CD4-positive, alpha-beta memory T cell (primary cell): ENCODE data around the gene TTC7B. TPM values are rescaled to one million over a fixed set of nuclear protein-coding genes. Genes with fewer than 3 reads are reported as not detected.

Experiments used
- CTCF ChIA-PET: fragments of 350-600 bp; sonication (Branson Sonifier 250); formaldehyde crosslinking; loops from one replicate; lab custom pipeline; 2021; ENCODE audit warnings: inconsistent platforms; ENCODE audit not compliant: partially characterized antibody; lab: Charles Lee
- POLR2A ChIA-PET: fragments of 350-600 bp; sonication (Branson Sonifier 250); formaldehyde crosslinking; loops from one replicate; lab custom pipeline; 2021; ENCODE audit not compliant: partially characterized antibody; lab: Charles Lee
- DNase-seq, 5 donors: peaks; one replicate each; pipeline versions ENCODE4 v3.0.0 to v3.0.0-alpha.2; 2020 to 2022; ENCODE audit warnings: mixed read lengths in 1 of 5
- H3K27ac ChIP-seq: one replicate; pipeline ENCODE4 v1.7.0; 2013; ENCODE audit warnings: low read depth, low read length
- H3K27me3 ChIP-seq: 2 replicates; pipeline ENCODE4 v1.7.0; 2013; ENCODE audit warnings: mild to moderate bottlenecking, low read length, moderate library complexity; ENCODE audit not compliant: insufficient read depth
- H3K36me3 ChIP-seq: 2 replicates; pipeline ENCODE4 v1.7.0; 2013; ENCODE audit warnings: mild to moderate bottlenecking, low read length, moderate library complexity; ENCODE audit not compliant: insufficient read depth
- H3K4me1 ChIP-seq: 2 replicates; pipeline ENCODE4 v1.7.0; 2013; ENCODE audit warnings: mild to moderate bottlenecking, low read length, moderate library complexity; ENCODE audit not compliant: insufficient read depth
- H3K4me3 ChIP-seq, 2 donors: one replicate each; pipeline ENCODE4 v1.7.0; 2013; ENCODE audit warnings: low read length in 2 of 2, mild to moderate bottlenecking in 1 of 2
- H3K9me3 ChIP-seq, 2 donors: one replicate each; pipeline ENCODE4 v1.7.0; 2013; ENCODE audit warnings: low read length in 2 of 2, control low read depth in 1 of 2; ENCODE audit not compliant: control insufficient read depth in 1 of 2
- H3K27ac Mint-ChIP-seq, 7 donors: one replicate each; pipeline ENCODE4 v1.8.0; 2020 to 2021; ENCODE audit warnings: mixed read lengths in 7 of 7, mild to moderate bottlenecking in 6 of 7, inconsistent platforms in 3 of 7, moderate library complexity in 3 of 7
- H3K27me3 Mint-ChIP-seq, 2 donors: one replicate each; pipeline ENCODE4 v1.8.0; 2020 to 2021; ENCODE audit warnings: mixed read lengths in 2 of 2
- H3K36me3 Mint-ChIP-seq, 2 donors: one replicate each; pipeline ENCODE4 v1.8.0; 2020 to 2021; ENCODE audit warnings: mixed read lengths in 2 of 2, inconsistent platforms in 1 of 2, mild to moderate bottlenecking in 1 of 2
- H3K4me1 Mint-ChIP-seq, 4 donors: one replicate each; pipeline ENCODE4 v1.8.0; 2020 to 2021; ENCODE audit warnings: mixed read lengths in 4 of 4, mild to moderate bottlenecking in 1 of 4
- H3K4me3 Mint-ChIP-seq, 8 donors: one replicate each; pipeline ENCODE4 v1.8.0; 2020 to 2021; ENCODE audit warnings: mixed read lengths in 8 of 8, mild to moderate bottlenecking in 7 of 8, moderate library complexity in 6 of 8, inconsistent platforms in 3 of 8
- H3K9me3 Mint-ChIP-seq, 8 donors: one replicate each; pipeline ENCODE4 v1.8.0; 2020 to 2021; ENCODE audit warnings: mixed read lengths in 8 of 8, mild to moderate bottlenecking in 5 of 8, inconsistent platforms in 3 of 8, moderate library complexity in 1 of 8
- intact Hi-C: fragments of 100-400 bp; cut with micrococcal nuclease; formaldehyde crosslinking; loops from one replicate; pipeline ENCODE4 v1.15.1; 2023
- polyA plus RNA-seq, 2 donors: library from polyadenylated mRNA; unstranded; fragments of 300-500 nt; fragmentation: Illumina TruSeq; gene quantifications; one replicate each; pipeline ENCODE4 v1.2.3, GENCODE V29; 2021
- total RNA-seq, 2 experiments: library from RNA; stranded (reverse); gene quantifications; one replicate each; pipeline ENCODE4 v1.2.3, GENCODE V29; 2021

The TTC7B gene
- total and polyA plus RNA-seq, 4 experiments from 2014 or later = 0.30 to 1.9 (median 1.5) TPM; not detected in 1

- intact Hi-C loops = no loop called here
- no peaks in the 10 kb centered on the region for H3K4me1 Mint-ChIP-seq
Measured at GRCh38 chr14:90617961-90618360, 198.3 kb downstream of the TTC7B start.

GRCh38 chr14:90616881-90617280 is 199.3 kb downstream of the TTC7B start:
- H3K36me3 ChIP-seq = no peaks in the 10 kb centered on the region
- Mint-ChIP-seq H3K27ac (no peak overlapping the region), H3K36me3 (no peaks in the 10 kb centered on the region), H3K4me1 (no peaks in the 10 kb centered on the region), H3K9me3 (no peaks in the 10 kb centered on the region), H3K27me3 (no peaks in the 10 kb centered on the region), H3K4me3 (no peak overlapping the region)
- intact Hi-C loops = no loop called here
- no peaks in the 10 kb centered on the region for H3K4me1 ChIP-seq
- DNase-seq = no peak
- CTCF ChIA-PET = no interaction called here
- POLR2A ChIA-PET = no interaction called here
- H3K9me3 ChIP-seq = no peaks in the 10 kb centered on the region
- H3K27ac ChIP-seq = no peak overlapping the region
- no peak overlapping the region for H3K4me3 ChIP-seq
- no peaks in the 10 kb centered on the region for H3K27me3 ChIP-seq

More at GRCh38 chr14:90617961-90618360, 198.3 kb downstream of the TTC7B start:
- ChIA-PET POLR2A (no interaction called here), CTCF (no interaction called here)
- no peak for DNase-seq
- Histone ChIP-seq H3K4me3 (no peak overlapping the region), H3K4me1 (no peaks in the 10 kb centered on the region), H3K9me3 (no peaks in the 10 kb centered on the region), H3K27me3 (no peaks in the 10 kb centered on the region), H3K36me3 (no peaks in the 10 kb centered on the region), H3K27ac (no peak overlapping the region)
- Mint-ChIP-seq H3K36me3 (no peaks in the 10 kb centered on the region), H3K9me3 (no peaks in the 10 kb centered on the region), H3K4me3 (no peak overlapping the region), H3K27me3 (no peaks in the 10 kb centered on the region), H3K27ac (no peak overlapping the region)

GRCh38 chr14:90616313-90616712 is 199.9 kb downstream of the TTC7B start:
- Histone ChIP-seq H3K27ac (no peak overlapping the region), H3K9me3 (no peaks in the 10 kb centered on the region), H3K4me1 (no peaks in the 10 kb centered on the region), H3K27me3 (no peaks in the 10 kb centered on the region), H3K4me3 (no peak overlapping the region), H3K36me3 (no peaks in the 10 kb centered on the region)
- Mint-ChIP-seq H3K4me3 (no peak overlapping the region), H3K4me1 (no peaks in the 10 kb centered on the region), H3K27ac (no peak overlapping the region), H3K36me3 (no peaks in the 10 kb centered on the region), H3K27me3 (no peaks in the 10 kb centered on the region), H3K9me3 (no peaks in the 10 kb centered on the region)
- DNase-seq = no peak
- ChIA-PET CTCF (no interaction called here), POLR2A (no interaction called here)
- intact Hi-C loops = no loop called here

- Histone ChIP-seq H3K9me3 (no peaks in the 10 kb centered on the region), H3K4me3 (no peak overlapping the region), H3K27me3 (no peaks in the 10 kb centered on the region), H3K36me3 (no peaks in the 10 kb centered on the region), H3K27ac (no peak overlapping the region), H3K4me1 (no peaks in the 10 kb centered on the region)
- DNase-seq = no peak
- intact Hi-C loops = no loop called here
- CTCF ChIA-PET = no interaction called here
- H3K36me3 Mint-ChIP-seq = no peaks in the 10 kb centered on the region
- H3K27ac Mint-ChIP-seq = no peak overlapping the region
- no peak overlapping the region for H3K4me3 Mint-ChIP-seq
- H3K9me3 Mint-ChIP-seq = no peaks in the 10 kb centered on the region
- peaks cover 0 to 1% of the 10 kb centered on the region in 2 donors for H3K27me3 Mint-ChIP-seq
- no peaks in the 10 kb centered on the region for H3K4me1 Mint-ChIP-seq
- POLR2A ChIA-PET = no interaction called here
Measured at GRCh38 chr14:90615517-90616060, 200.6 kb downstream of the TTC7B start.

- Mint-ChIP-seq H3K4me1 (no peaks in the 10 kb centered on the region), H3K36me3 (no peaks in the 10 kb centered on the region), H3K27me3 (peaks cover 0 to 1% of the 10 kb centered on the region in 2 donors), H3K4me3 (no peak overlapping the region), H3K27ac (no peak overlapping the region), H3K9me3 (no peaks in the 10 kb centered on the region)
- Histone ChIP-seq H3K9me3 (no peaks in the 10 kb centered on the region), H3K4me3 (no peak overlapping the region), H3K36me3 (no peaks in the 10 kb centered on the region), H3K27me3 (no peaks in the 10 kb centered on the region), H3K4me1 (no peaks in the 10 kb centered on the region), H3K27ac (no peak overlapping the region)
- ChIA-PET POLR2A (no interaction called here), CTCF (interaction anchor here (1.0 kb wide), 1 partner anchor 27 kb away, joined by 3 read pairs; no protein-coding TSS in a partner anchor)
- intact Hi-C loops = no loop called here
- no peak for DNase-seq
Measured at GRCh38 chr14:90614696-90615516, 201.3 kb downstream of the TTC7B start.

GRCh38 chr14:90613997-90614396 is 202.2 kb downstream of the TTC7B start:
- intact Hi-C loops = no loop called here
- H3K4me3 Mint-ChIP-seq = no peak overlapping the region
- H3K4me1 Mint-ChIP-seq = no peaks in the 10 kb centered on the region
- Histone ChIP-seq H3K36me3 (no peaks in the 10 kb centered on the region), H3K4me1 (no peaks in the 10 kb centered on the region), H3K27ac (no peak overlapping the region), H3K9me3 (no peaks in the 10 kb centered on the region), H3K27me3 (no peaks in the 10 kb centered on the region), H3K4me3 (no peak overlapping the region)
- ChIA-PET POLR2A (no interaction called here), CTCF (interaction anchor here (1.0 kb wide), 1 partner anchor 28 kb away, joined by 3 read pairs; no protein-coding TSS in a partner anchor)
- H3K27ac Mint-ChIP-seq = no peak overlapping the region
- no peaks in the 10 kb centered on the region for H3K9me3 Mint-ChIP-seq
- no peaks in the 10 kb centered on the region for H3K36me3 Mint-ChIP-seq
- DNase-seq = no peak
- H3K27me3 Mint-ChIP-seq = peaks cover 0 to 1% of the 10 kb centered on the region in 2 donors

- DNase-seq = no peak
- Histone ChIP-seq H3K4me3 (no peak overlapping the region), H3K27me3 (no peaks in the 10 kb centered on the region), H3K27ac (no peak overlapping the region), H3K36me3 (no peaks in the 10 kb centered on the region), H3K9me3 (no peaks in the 10 kb centered on the region), H3K4me1 (no peaks in the 10 kb centered on the region)
- Mint-ChIP-seq H3K27me3 (peaks cover 0 to 1% of the 10 kb centered on the region in 2 donors), H3K9me3 (no peaks in the 10 kb centered on the region), H3K4me3 (no peak overlapping the region), H3K4me1 (no peaks in the 10 kb centered on the region), H3K27ac (no peak overlapping the region), H3K36me3 (no peaks in the 10 kb centered on the region)
- ChIA-PET POLR2A (no interaction called here), CTCF (interaction anchor here (1.0 kb wide), 1 partner anchor 29 kb away, joined by 3 read pairs; no protein-coding TSS in a partner anchor)
- intact Hi-C loops = no loop called here
Measured at GRCh38 chr14:90613453-90613852, 202.8 kb downstream of the TTC7B start.
